NK-92 treated with Interleukin-12 subunit alpha and Interleukin-12 subunit beta, amount 100 ng/mL, for 24 hours (cell line): ENCODE measurements around the gene SERINC5.
"Not testable (repeated sequence)": the region's sequence is repeated elsewhere in the genome, so short reads cannot be mapped to it uniquely, and the experiment has no call there.

ENCODE experiments used
- DNase-seq: peaks from one replicate; lab custom pipeline; 2025; lab: John Stamatoyannopoulos, UW

The SERINC5 gene

DNA sequence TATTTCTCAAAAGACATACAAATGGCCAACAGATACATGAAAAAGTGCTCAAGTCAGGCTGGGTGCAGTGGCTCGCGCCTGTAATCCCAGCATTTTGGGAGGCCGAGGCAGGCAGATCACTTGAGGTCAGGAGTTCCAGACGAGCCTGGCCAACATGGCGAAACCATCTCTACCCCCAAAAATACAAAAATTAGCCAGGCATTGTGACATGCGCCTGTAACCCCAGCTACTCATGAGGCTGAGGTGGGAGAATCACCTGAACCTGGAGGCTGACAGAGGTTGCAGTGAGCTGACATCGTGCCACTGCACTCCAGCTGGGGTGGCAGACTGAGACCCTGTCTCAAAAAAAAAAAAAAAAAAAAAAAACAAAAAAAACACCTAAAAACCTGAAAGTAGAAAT is 119.0 kb downstream of the SERINC5 start:
- not testable (repeated sequence) for DNase-seq

DNA sequence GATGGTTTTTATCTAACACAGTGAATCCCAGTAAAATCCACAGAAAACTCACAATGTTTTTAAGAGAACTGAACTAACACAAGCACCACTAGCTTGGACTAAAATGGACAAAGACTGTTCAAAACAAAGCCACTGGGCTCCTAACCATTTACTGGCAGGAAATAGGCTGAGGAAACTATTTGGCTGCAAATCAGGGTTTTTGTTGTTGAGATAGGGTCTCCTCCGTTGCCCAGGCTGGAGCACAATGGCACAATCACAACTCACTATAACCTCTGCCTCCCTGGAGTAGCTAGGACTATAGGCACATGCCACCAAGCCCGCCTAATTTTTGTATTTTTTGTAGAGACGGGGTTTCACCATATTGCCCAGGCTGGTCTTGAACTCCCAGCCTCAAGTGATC is 121.0 kb downstream of the SERINC5 start:
- DNase-seq = no peak

DNA sequence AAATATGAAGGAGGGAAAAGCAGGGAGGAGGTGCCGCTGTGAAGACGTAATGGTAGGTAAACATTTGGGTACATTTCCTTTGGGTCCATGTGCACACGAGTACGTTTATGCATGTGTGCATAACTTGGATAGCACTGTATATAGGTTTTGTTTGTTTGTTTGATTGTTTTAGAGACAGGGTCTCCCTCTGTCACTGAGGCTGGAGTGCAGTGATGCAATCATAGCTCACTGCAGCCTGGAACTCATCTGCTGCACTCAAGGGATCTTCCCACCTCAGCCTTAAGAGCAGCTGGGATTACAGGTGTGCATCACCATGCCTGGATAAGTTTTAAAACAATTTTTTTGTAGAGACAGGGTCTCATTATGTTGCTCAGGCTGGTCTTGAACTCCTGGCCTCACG is 126.7 kb downstream of the SERINC5 start:
- DNase-seq = no peak

DNA sequence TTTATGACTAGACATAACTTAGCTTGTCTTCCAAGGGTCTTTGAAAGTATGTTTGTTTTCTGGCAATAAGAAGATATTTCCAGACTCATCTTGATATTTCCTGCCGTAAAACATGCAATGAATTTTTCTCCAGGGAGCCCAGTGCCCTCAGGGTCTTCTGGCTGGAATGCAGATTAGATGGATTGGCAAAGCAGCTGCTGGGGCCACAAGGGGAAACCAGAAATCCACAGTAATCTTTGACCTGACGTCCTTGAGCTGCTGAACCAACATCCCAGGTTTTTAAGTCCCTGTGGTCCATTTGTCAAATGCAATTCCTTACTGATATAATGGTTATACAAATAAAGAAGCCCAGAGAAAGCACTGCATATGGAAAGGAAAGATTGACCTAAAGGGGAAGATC is 127.7 kb downstream of the SERINC5 start:
- DNase-seq = no peak

DNA sequence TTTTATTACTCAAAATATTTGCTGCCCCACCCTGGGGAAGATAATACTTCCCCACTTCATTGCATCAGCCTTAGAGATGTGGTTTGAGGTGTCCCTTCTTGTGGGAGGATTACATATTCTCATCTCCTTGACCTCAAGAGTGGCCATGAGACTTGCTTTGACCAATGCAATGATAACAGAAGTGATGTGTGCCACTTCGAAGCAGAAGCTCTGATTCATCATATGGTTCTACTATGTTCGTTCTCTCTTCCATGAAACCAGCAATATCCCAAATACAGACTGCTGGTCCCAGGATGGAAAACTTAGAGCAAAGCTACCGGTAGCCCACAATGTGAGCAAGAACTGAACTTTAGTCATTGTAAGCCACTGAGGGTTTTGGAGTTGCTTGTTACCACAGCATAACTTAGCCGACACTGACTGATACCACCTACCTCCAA is 128.7 kb downstream of the SERINC5 start:
- no peak for DNase-seq

DNA sequence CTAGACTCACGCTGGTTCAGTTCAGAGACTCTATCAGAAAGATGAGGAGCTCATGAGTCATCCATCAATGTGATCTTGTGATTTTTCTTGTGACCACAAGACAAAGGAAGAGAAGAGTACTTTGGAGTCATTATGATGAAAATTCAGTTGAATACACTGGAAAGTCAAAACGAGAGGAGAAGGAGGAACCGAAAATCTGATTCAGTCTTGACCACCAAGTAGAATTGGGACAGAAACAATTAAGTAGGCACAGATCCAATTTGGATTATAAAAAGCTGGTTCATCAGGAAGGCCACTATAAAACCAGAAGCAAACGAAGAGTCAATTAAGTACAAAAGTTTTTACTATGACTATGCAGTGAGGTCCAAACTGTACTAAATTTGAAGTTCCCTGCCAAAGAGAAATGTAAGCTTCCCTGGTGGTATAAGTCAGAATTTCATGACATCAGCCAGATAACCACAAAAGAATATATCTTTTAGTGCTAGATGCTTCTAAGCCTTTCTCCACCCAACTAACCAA is 129.8 kb downstream of the SERINC5 start:
- no peak for DNase-seq

DNA sequence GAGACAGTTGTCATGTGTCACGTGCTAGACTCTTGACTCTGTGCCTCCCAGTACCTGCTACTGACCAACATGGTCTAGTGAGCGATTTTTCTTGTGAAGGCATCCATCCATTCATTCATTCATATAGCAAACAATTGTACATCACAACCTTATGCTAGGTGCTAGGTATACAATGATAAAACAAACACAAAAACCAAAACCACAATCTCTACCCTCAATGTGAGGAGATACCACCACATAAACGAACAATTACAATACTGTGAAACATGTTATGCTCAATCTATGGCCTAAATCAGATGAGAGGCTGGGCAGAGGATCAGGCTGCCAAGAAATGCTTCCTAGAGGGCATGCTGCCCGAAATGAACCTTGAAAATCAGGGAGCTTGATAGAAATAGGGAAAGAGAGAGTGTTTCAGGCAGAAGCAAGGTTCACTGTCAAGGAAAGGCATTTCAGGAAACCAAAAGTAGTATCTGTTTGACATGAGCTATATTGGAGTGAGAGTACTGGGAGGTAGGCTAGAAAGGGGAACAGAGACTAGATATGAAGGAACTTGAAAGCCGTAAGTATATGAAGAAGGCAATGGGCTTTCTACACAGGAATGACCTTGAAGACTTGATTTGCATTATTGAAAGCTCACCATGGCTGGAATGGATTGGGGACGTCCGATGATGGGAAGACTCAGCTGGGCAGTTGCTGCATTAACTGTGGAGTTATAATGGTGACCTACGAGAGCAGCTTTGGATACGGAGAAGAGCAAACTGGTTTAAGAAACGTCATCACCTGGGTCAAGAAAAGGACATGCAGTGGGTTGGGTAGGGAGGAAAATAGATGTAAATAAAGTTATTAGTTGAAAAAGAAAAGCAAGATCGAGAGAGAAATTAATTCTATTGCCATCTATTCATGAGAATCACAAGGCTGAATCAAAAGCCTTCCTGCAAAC is 130.6 kb downstream of the SERINC5 start:
- no peak for DNase-seq

DNA sequence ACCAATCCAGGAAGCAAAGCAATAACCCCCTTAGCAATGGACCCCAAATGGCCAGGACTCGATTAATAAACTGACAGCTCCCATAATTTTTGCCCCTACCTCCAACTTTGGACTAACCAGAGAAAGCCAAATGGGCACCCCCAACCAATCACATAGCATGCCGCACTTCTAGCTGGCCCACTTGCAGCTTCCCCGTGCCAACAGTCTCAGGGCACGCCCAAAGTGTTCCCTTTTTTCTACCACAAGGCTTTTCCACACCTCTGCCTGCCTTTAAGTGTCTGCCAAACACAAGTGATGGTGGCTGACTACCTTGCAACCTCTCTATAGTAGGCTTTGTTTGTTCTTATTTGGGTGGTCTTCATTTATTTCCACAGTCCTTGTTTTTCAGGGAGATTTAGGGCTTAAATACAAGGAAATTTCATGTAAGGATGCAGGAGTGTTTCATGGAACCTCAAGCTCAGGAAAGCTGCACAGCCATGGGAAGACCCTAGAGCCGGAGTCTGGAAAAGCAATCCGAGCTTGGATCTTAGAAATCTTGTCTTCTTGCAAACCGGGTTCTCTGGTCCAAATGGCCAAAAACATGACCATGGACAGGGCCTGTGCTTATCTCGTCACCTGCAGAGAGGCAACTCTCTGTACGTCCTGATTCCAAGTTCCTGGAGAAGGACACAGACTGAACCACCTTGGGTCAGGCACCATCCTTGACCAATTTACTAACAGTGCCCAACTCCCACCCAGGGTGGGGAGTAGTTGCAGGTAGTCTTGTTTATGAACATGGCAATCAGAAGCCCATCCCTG is 131.5 kb downstream of the SERINC5 start:
- no peak for DNase-seq

DNA sequence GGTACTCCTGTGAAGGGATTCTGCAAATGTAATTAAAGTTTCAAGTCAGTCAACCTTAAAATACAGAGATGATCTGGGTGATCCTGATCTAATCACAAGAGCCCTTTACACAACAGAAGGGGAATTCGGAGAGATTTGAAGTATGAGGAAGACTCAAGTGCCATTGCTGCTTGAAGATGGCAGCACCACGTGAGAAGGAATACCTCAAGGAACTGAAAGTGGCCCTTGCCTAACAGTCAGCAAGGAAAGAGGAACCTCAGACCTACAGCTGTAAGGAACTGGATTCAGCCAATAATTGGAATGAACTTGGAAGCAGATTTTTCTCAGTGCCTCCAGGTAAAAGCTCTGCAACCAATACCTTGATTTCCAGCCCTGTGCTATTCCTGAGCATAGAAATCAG is 133.3 kb downstream of the SERINC5 start:
- DNase-seq = no peak

DNA sequence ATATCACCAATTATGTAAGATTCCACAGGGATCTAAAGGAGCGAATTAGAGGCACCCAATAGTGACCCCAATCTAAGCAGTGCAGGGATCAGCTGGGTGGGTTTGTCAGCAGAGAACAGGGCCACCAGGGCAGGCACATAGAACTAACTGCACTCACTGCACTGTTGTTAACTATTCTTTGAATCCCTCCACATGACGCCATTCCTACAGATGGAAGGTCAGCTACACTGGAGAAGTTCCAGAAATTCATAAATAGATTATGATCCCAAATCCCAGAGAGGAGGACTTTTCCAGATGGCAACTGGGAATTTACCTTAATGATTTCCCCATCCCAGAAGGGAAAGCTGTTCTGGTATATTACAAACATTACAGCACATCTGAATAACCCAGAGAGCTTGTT is 136.5 kb downstream of the SERINC5 start:
- no peak for DNase-seq

DNA sequence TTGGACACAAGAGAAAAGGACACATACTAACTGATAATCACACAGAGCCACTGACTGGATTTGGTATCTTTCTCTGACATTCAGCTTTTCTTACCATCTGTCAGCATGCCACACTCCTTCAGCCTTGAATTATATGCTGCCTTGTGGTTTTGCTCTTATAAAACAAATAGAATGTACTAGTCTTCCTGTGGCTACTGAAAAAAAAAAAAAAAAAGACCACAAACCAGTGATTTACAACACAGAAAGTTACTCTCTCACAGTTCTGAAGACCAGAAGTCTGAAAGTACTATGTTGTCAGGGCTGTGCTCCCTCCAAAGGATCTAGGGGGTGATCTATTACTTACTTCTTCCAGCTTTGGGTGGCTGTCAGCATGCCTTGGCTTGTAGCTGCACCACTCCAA is 138.4 kb downstream of the SERINC5 start:
- no peak for DNase-seq

DNA sequence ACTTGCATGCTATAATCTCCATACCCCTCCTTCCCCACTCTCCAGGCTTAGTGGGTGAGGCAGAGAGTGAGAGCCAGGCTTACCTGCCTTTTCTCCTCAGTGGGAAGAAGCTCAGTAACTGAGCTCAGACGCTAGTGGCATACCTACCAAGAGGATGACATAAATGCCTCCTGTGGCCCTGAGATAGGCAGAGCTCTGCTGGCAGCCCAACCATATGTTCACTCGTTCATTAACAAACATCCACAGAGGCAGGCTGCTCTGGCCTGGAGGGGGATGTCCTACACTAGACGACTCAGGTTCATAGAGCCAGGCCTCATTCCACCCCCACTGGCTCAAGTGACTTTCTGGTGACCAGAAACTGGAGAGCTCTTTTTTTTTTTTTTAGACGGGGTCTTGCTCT is 139.4 kb downstream of the SERINC5 start:
- no peak for DNase-seq

DNA sequence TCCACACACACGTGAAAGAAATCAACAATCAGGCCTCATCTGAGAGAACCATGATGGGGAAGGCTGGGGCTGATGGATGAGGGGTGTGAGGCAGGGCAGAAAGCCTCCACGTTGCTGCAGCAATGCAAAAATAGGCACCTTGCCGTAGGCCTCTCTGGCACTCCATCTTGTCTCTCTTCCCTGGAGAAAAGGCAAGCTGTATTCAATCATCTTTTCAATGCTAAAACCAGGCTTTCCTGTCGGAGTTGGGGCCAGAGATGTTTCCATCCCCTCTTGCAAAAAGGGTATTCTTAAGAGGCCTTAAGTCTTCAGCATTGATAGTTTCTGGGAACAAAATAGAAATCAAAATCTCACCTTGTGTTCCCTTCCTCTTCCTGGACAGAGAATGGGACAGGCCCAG is 139.8 kb downstream of the SERINC5 start:
- DNase-seq = no peak

DNA sequence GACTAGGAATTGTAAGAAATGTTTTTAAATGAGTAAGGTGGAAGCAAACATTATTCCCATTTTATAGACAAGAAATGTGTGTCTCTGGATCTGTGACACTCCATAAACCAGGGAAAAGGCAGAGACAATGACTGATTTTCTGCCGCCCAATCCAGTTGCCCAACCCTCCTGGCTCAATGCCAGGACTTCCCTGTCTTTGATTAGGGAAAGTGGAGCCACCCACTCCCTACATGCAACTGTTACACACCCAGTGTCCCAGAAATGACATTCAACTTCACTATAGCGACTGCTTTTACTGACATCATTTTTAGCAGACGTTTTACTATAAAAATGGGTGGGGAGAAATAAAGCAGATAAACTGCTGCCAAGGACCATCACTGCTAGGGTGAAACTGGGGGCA is 141.0 kb downstream of the SERINC5 start:
- no peak for DNase-seq

DNA sequence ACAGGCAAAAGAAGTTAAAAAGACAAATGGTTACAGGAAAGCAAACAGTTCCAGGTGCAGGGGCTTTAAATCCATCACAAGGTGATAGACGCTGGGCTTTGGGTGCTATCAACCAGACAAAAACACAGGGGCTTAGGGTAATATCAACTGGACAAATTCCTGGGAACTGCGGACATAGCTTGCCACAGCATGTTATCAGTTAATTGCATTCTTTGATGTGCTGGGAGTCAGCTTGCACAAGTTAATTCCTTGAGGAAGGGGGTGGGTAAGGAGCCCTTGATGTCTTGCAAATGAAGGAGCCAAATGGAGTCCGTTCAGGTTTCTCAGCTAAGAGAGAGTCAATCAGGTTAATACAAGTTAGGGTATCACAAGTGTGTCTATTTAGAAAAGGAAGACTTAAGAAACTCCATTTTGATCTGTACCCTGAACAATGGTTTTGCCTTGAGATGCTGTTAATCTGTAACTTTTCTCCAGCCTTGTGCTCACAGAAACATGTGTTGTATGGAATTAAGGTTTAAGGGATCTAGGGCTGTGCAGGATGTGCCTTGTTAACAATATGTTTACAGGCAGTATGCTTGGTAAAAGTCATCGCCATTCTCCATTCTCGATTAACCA is 144.4 kb downstream of the SERINC5 start:
- DNase-seq = not testable (repeated sequence)

DNA sequence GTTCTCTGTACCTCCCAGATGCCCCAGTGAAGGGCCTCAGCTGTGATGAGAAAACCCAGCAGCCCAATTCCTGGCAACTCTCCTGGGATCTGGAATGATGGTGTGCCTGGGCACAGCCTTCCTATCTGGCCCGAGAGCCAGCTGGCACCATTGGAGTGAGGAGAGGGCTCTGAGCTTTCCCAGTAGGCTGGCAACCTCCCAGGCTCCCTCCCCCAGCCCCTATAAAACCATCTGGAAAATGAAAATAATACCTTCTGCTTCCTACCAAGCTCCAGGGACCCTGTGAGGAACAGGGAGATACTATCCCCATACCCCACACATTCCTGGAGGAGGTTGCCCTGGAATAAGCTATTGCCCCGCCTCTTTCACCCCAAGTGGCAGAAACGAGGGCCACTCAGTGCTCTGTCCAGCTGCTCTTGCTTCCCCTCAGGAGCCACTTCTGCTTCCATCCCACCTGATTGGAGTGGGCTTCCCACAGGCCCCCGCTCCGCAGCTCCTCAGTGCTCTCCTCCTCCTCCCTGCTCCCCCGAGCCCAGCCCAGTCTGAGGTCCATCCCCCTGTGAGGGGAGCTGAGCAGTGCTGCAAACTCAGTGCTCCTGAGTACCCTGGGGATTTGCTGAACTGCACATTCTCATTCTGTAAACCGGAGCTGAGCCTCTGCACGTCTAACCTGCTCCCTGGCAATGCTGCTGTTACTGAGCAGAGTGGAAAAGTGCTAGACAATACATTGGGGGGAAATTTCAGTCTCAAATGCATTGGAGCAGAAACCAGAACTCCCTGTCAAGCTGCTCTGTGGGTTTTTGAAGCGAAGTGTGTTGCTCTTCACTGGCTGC is 146.0 kb downstream of the SERINC5 start:
- no peak for DNase-seq

DNA sequence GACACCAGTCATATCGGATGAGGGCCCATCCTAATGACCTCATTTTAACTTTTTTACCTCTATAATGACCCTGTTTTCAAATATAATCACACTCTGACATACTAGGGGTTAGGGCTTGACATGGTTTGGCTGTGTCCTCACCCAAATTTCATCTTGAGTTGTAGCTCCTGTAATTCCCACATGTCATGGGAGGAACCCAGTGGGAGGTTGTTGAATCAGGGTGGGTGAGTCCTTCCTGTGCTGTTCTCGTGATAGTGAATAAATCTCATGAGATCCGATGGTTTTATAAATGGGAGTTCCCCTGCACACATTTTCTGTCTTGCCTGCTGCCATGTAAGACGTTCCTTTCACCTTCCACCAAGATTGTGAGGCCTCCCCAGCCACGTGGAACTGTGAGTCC is 148.9 kb downstream of the SERINC5 start:
- DNase-seq = no peak

DNA sequence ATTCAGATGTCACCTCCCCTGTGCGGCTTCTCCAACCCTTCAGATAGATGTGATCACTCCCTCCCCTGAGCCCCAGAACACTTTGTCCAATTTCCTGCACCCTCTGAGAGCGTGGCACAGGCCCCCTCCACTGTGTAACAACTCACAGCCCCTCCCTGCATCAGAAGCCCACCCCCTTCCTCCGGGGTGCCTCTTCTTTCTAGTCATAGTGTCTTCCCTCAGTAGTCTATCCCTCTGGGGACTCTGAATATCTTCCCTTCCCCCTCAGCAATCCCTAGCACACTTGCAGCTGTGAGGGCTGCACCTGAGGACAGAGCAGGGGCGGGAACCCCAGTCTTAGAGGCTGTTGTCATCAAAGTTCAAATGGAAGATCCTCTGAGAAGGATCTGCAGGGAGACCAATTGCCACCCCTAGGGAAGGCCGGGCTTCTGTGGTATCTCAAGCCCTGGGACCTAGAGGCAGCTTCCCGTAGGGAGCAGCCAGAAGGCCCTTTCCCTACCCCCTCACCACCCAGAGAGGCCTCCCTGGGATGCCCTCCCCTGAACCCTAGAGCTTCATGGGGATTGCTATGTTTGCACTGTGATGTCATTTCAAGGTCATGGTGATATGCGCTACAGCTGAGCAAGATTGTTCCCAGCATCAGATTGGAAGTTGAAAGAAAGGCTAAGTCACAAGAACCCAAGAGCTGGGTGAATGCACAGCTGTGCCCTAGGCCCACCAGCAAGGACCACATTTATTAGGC is 150.0 kb downstream of the SERINC5 start:
- DNase-seq = no peak

DNA sequence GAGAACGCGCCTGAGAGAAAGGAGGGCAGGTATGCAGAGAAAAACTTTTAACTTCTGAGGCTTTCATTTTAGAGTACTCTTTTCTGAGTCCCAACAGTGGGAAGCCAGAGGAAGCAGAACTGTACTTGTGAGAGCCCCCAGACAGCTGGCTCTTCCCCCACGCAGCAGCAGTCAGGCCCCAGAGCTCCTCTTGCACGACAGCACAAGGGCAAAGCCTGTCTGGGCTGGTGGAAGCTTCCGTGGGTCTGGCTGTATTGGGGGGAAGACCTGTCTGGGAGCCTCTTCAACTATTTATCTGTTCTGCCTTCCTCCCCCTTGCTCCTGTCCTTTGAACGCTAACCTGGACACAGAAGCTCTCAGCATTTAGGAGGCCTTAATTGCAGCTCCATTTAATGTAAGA is 152.5 kb downstream of the SERINC5 start:
- no peak for DNase-seq

DNA sequence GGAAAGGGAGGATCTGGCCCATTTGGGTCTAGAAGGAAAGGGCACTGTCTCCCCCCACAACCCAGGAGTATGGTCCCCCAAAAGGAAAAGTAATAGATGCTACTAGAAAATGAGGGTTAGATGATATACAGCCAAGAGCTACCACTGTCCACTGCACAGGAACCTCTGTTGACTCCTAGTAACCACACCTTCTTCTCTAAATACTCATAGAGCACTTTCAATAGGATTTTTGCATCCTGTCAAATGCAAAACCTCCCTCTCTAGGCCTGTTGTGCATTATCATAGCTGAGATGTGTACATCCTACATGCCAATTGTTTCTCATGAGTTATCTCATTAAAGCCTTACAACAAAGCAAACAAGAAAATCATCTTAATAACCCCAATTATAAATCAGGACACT is 153.9 kb downstream of the SERINC5 start:
- DNase-seq = no peak

DNA sequence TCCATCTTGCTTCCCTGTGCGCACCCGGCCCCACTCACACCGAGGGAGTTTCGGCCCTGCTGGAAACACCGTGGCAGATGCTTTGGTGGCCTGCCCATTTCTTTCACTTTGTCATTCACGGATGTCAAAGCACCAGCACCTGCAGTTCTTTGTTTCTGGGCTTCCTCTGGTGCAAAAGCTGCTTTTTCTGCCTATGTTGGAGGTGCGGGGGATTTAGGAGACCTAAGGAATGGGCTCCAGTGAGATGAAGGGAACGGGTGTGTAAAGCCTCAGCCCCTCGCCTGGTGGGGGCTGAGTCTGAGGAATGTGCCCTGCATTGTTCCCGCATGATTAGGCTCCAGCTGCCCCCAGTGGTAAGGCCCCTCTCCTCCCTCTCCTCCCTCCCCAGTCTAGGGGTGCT is 158.4 kb downstream of the SERINC5 start:
- DNase-seq = no peak
